Fibroblast of skin of right quadriceps (primary cell): ENCODE results near the gene RELL1.

Experiments
- DNase-seq: peaks from one replicate; pipeline ENCODE4 v3.0.0-alpha.2; 2013

Gene RELL1

GRCh38 chr4:37631551-37631950 lies 54.6 kb downstream of the RELL1 start:
- peak; percentile 34 for DNase-seq

- DNase-seq: no peak
Observed at GRCh38 chr4:37629713-37630112, 56.5 kb downstream of the RELL1 start.

DNA sequence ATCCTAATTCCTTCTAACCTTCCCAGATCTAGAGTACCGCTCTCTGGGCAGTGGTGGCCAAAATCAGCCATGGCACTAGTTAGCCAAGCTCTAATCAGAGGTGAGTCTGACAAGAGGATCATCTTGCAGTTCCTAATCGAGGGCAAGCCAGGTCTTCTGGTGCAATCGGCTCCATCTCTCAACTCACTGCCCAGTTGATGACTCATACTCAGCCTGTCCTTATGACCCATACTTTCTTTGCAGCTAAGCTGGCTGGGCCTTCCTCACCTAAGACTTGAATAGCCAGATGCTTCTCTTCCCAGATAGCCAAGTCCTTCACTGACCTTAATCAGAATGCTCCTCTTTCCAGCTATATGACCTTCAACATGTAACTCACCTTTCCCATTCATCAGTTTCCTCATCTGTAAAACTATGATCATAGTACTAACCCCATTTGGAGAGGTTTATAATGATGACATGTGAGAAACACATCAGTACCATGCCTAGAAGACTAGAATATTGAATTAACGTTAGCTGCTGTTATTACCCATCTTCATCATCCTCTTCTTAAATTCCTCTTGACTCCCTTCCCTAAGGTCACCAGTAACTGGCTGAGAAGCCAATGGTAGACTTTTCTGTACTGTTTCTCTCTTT lies 57.1 kb downstream of the RELL1 start:
- peak; percentile 25 for DNase-seq

- no peak for DNase-seq
Observed at GRCh38 chr4:37627263-37627662, 58.9 kb downstream of the RELL1 start.

DNA sequence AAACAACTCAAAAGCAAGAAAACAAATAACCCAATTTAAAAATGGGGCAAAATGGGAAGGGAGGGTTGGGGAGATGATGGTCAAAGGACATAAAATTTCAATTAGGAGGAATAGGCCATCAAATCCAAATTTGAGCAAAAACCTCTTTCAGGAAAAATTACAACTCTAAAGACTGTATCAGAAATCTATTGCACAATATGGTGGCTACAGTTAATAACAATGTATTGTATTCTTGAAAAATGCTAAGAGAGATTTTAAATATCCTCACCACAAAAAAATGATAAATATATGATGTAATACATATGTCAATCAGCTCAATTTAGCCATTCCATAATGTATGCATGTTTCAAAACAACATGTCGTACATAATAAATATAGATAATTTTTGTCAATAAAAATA lies 60.7 kb downstream of the RELL1 start:
- DNase-seq: no peak

GRCh38 chr4:37623940-37624339 lies 62.2 kb downstream of the RELL1 start:
- DNase-seq: no peak

GRCh38 chr4:37623125-37623524 lies 63.1 kb downstream of the RELL1 start:
- DNase-seq: peak; percentile 17

GRCh38 chr4:37620176-37620575 lies 66.0 kb downstream of the RELL1 start:
- no peak for DNase-seq

GRCh38 chr4:37615720-37616063 lies 70.5 kb downstream of the RELL1 start:
- no peak for DNase-seq

DNA sequence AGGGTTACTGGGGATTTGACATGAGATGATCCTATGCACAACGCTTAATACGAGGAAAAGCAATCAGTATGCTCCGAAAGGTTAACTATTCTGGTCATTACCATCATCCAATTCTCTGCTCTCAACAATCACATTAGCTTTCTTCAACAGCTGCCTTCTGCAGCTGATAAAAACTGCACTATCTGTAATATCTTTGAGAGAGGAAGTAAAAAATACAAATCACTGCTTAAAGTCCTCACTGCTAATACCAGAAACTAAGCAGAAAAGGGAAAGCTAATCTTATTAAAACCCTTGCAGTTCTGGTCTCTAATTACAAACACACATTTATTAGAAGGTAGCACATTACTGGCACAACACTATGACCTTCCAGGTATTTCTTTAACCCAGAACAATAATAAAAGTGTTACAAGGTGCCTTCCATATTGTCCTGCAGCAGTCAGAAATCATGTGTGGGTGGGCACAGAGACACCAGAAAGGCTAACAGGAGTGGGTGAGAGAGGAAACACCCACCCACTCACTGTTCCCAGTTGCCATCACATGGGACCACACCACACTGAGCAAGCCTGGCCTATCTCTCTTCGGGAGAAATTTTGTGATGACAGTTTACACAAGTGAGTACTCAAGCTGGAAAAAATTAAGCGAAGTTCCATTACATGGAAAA lies 71.0 kb downstream of the RELL1 start:
- DNase-seq: no peak

DNA sequence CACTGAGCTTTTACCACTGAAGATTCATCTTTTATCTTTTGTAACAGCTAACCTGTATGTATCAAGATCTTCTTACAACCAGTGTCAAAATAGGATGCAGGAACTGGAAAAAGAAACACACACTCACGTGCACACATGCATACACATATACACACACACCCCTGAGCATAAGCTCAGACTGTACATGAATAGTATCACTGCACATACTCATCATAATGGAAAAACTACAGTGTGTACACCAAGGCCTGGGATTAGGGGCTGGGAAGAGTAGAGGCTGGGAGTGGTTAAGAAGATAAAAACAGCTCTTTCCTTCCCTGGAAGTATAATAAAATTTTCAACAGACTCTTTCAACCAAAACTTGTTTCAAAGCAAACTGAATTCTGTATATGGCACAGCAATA lies 73.4 kb downstream of the RELL1 start:
- no peak for DNase-seq

DNA sequence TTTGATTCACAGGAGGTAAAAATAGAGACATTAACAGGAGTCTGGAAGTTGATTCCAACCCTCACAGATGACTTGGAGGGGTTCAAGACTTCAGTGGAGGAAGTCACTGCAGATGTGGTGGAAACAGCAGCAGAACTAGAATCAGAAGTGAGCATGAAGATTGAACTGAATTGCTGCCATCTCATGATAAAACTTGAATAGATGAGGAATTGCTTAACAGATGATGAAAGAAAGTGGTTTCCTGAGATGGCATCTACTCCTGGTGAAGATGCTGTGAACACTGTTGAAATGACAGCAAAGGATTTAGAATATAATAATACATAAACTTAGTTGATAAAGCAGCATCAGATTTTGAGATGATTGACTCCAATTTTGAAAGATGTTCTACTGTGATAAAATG lies 76.5 kb downstream of the RELL1 start:
- no peak for DNase-seq

GRCh38 chr4:37607018-37607417 lies 79.2 kb downstream of the RELL1 start:
- DNase-seq: no peak

DNA sequence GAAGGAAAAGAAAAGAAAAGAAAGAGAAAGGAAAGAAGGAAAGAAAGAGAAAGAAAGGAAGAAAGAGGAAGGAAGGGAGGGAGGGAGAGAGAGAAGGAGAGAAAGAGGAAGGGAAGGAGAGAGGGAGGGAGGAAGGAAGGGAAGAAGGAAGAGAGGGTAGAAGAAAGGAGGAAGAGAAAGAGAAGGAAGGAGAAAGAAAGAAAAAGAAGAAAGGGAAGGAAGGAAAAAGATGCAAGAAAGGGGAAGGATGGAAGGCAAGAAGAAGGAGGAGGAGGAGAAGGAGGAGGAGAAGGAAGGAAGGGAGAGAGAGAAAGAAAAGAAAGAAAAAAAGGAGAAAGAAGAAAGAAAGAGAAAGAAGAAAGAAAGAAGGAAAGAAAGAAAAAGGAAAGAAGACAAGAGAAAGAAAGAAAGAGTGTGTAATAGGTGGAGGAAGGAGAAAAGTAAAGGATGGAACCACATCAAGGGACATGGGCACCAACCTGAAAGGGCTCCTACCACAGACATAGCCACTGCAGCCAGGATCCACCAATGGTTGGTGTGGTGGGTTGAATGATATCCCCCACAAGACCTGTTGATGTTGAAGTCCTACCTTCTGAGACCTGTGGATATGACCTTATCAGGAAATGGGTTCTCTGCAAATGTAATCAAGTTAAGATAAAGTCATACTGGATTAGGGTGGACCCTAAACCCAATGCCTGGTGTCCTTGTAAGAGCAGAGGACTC lies 80.2 kb downstream of the RELL1 start:
- DNase-seq: no peak

- peak; percentile 63 for DNase-seq
Observed at GRCh38 chr4:37604461-37604860, 81.7 kb downstream of the RELL1 start.

DNA sequence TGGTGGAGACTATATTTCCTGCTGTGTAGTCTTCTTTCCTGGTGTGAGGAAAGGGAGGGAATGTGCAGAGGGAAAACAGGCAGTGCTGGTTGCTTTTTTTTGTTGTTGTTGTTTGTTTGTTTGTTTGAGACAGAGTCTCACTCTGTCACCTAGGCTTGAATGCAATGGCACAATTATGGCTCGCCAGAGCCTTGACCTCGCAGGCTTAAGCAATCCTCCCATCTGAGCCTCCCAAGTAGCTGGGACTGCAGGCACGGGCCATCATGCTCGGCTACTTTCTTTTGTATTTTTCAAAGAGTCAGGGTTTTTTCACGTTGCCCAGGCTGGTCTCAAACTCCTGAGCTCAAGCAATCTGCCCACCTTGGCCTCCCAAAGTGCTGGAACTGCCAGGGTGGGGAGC lies 82.5 kb downstream of the RELL1 start:
- no peak for DNase-seq

GRCh38 chr4:37603070-37603468 lies 83.1 kb downstream of the RELL1 start:
- DNase-seq: peak; percentile 55

DNA sequence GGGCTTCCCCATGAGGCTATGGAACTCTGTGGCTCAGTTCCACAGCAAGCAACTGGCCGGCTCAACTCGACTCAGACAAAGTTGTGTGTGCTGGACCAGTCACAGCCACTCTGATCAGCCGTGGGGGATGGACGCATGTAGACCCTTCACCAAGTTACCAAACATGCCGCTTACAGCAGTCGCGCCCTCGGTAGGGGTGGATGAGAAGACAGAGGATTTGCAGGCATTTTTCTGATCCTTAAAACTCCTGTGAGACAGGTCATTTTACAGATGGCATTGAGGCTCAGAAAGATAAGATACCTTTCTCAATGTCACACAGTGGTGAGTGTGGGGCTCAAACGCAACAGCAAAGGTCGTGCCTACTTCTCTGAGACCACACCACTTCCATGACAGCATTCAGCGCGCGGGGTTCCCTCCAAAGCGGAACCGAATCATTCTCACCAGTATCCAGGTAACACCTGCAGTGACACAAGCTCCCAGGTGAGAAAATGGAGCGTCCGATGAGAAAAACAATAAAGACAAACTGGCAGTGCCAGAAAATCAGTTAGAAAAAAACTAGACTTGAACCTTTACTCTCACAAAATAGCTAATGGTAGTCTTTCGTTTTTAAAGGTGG lies 83.6 kb downstream of the RELL1 start:
- DNase-seq: no peak

DNA sequence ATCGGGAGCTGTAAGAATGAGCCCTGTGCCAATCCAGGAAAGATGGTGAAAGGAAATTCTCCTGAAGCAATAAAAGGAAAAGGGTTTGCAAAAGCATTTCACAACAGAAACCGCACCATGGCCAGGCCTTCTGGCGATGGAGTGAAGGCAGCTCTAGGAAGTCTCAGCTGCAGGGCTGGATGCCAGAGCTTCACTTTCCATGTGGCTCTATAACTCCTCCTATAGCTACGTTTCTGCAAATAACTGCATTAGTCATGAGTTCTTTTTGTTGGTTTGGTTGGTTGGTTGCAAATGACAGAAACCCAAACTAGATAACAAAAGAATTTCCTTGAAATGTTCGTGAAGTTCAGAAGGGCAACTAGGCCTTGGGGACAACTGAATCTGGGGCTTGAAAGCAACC lies 84.6 kb downstream of the RELL1 start:
- peak; percentile 74 for DNase-seq

DNA sequence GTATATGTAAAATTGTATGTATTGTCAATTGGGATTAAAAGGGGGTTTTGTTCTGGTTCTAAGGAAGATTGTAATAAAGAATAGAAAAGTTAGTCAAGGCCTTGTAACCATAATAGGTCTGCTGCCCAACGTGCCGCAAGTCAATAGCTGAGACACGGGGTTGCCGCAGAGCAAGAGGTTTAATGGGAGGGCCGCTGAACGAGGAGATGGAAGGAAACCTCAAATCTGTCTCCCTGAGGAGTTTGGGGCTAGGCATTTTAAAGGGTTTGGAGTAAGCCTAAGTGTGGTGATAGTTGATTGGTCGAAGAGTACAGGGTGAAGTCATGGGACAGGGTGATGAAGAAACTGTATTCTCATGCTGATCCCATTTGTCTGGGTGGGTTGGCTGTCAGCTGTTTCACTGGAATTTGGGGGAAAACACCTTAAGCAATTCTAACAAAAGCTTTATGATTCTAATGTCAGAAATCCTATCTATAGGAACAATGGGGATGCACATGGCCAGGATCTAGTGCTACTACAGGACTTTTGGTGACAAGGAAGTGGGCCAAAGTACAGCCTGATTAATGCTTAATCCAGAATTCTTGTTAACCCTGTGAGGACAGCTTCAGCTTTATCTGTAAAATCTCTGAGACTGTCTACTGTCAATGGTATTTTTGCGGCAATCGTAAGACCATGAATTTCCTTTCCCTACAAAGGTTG lies 86.9 kb downstream of the RELL1 start:
- no peak for DNase-seq

DNA sequence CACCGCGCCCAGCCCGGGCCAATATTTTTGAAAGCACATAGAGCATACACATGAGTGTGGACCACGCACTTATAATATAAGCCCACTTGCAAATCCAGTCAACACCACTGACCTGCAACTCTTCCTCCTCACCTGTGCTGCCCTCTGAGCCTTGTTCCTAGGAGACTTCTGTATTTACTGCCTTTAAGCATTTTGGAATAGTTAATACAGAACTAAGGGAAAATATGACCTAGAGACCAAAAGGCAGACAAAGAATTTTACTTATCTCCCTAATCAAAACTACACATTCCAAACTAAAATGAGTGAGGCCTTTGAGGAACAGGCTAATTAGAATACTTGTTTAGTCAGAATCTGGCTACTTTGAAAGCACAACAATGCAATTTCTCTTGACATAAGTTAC lies 89.1 kb downstream of the RELL1 start:
- DNase-seq: no peak

GRCh38 chr4:37595875-37596680 lies 90.1 kb downstream of the RELL1 start:
- no peak for DNase-seq

DNA sequence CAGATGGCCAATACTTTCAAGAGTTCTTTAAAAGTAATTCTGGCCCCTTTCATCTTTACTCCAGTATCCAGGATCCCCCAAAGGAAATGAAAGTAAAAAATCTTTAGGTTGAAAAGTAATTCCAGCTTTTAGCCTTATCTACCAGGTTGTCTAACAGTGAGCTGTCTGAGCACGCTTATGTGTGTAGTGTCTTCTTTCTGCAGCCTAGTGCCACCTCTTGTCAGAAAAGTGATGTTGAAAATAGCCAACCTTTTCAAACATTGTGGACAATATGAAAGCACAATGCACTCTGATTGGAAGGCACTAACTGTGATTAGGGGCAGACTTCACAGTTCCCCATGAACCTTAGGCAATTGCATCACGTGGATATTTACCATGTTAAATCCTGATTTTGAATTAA lies 92.1 kb downstream of the RELL1 start:
- DNase-seq: no peak
